ENCODE measurements around the gene DAPK1.

GRCh38 chr9:87594194-87594593 lies 96.5 kb downstream of the DAPK1 start:
- TF ChIP-seq POLR2A (IDR thresholded peaks at IDR 0.05) (no peak), CTCF (IDR thresholded peaks at IDR 0.05) (no peak), POLR2AphosphoS5 (IDR thresholded peaks at IDR 0.05) (no peak)

All from transverse colon (tissue), 4 donors.